Mesothelial cell of epicardium (in vitro differentiated cells): ENCODE results near the gene ROR2. TPM values are rescaled to one million over a fixed set of nuclear protein-coding genes. Genes with fewer than 3 reads are reported as not detected.

Experiments used
- DNase-seq, 2 experiments: peaks; one replicate each; pipeline ENCODE4 v3.0.0; 2021; ENCODE audit warnings: low spot score in 2 of 2; ENCODE audit not compliant: unreplicated experiment in 2 of 2
- H3K27ac Mint-ChIP-seq: 2 replicates; pipeline ENCODE4 v1.8.0; 2021; ENCODE audit warnings: mixed read lengths
- H3K27me3 Mint-ChIP-seq: 2 replicates; pipeline ENCODE4 v1.8.0; 2021; ENCODE audit warnings: low read depth, mixed read lengths
- H3K36me3 Mint-ChIP-seq: 2 replicates; pipeline ENCODE4 v1.8.0; 2021; ENCODE audit warnings: mixed read lengths
- H3K4me1 Mint-ChIP-seq: 2 replicates; pipeline ENCODE4 v1.8.0; 2021; ENCODE audit warnings: mixed read lengths
- H3K4me3 Mint-ChIP-seq: 2 replicates; pipeline ENCODE4 v1.8.0; 2021; ENCODE audit warnings: mild to moderate bottlenecking, moderate library complexity, mixed read lengths
- H3K9me3 Mint-ChIP-seq: 2 replicates; pipeline ENCODE4 v1.8.0; 2021; ENCODE audit warnings: mixed read lengths
- CTCF ChIP-seq: fragments of 200-600 bp; sonication (generic); IDR thresholded peaks from one replicate; pipeline ENCODE4 v1.5.0; 2021; ENCODE audit warnings: antibody characterized with exemption; ENCODE audit not compliant: unreplicated experiment
- total RNA-seq: library from RNA; stranded (reverse); gene quantifications from 3 replicates; pipeline ENCODE4 v1.2.1, GENCODE V29; 2021

ROR2 gene
- total RNA-seq, 1 donor from 2014 or later, result 41.0 TPM

GRCh38 chr9:91837981-91838731 lies 111.9 kb downstream of the ROR2 start:
- H3K4me3 Mint-ChIP-seq, result peak overlapping the region; percentile 11

GRCh38 chr9:91836515-91836914 lies 113.5 kb downstream of the ROR2 start:
- Mint-ChIP-seq H3K27ac (peak overlapping the region; percentile 79), H3K36me3 (no peaks in the 10 kb centered on the region), H3K4me3 (no peak overlapping the region), H3K27me3 (no peaks in the 10 kb centered on the region), H3K4me1 (peaks cover 72% of the 10 kb centered on the region), H3K9me3 (no peaks in the 10 kb centered on the region)
- DNase-seq, result no peak
- TF ChIP-seq CTCF, result no peak

More at GRCh38 chr9:91837981-91838731, 111.9 kb downstream of the ROR2 start:
- Mint-ChIP-seq H3K27ac (peak overlapping the region; percentile 96), H3K27me3 (no peaks in the 10 kb centered on the region), H3K36me3 (no peaks in the 10 kb centered on the region), H3K9me3 (no peaks in the 10 kb centered on the region), H3K4me1 (peaks cover 88% of the 10 kb centered on the region)
- DNase-seq, result peak in 1 of 2 experiments; percentile 65
- no peak for TF ChIP-seq CTCF

GRCh38 chr9:91835632-91836031 lies 114.4 kb downstream of the ROR2 start:
- H3K4me3 Mint-ChIP-seq, result no peak overlapping the region
- peak overlapping the region; percentile 88 for H3K27ac Mint-ChIP-seq
- peaks cover 67% of the 10 kb centered on the region for H3K4me1 Mint-ChIP-seq
- H3K36me3 Mint-ChIP-seq, result no peaks in the 10 kb centered on the region
- TF ChIP-seq CTCF, result no peak
- H3K9me3 Mint-ChIP-seq, result no peaks in the 10 kb centered on the region
- no peaks in the 10 kb centered on the region for H3K27me3 Mint-ChIP-seq
- no peak for DNase-seq

GRCh38 chr9:91835216-91835615 lies 114.8 kb downstream of the ROR2 start:
- Mint-ChIP-seq H3K27me3 (no peaks in the 10 kb centered on the region), H3K4me1 (peaks cover 65% of the 10 kb centered on the region), H3K36me3 (no peaks in the 10 kb centered on the region), H3K27ac (peak overlapping the region; percentile 88), H3K4me3 (no peak overlapping the region), H3K9me3 (no peaks in the 10 kb centered on the region)
- no peak for DNase-seq
- no peak for TF ChIP-seq CTCF

GRCh38 chr9:91834740-91835139 lies 115.3 kb downstream of the ROR2 start:
- Mint-ChIP-seq H3K9me3 (no peaks in the 10 kb centered on the region), H3K36me3 (no peaks in the 10 kb centered on the region), H3K27me3 (no peaks in the 10 kb centered on the region), H3K27ac (peak overlapping the region; percentile 31), H3K4me1 (peaks cover 68% of the 10 kb centered on the region), H3K4me3 (no peak overlapping the region)
- no peak for DNase-seq
- TF ChIP-seq CTCF, result no peak

GRCh38 chr9:91833878-91834255 lies 116.2 kb downstream of the ROR2 start:
- peak overlapping the region; percentile 71 for H3K27ac Mint-ChIP-seq
- TF ChIP-seq CTCF, result no peak
- H3K27me3 Mint-ChIP-seq, result no peaks in the 10 kb centered on the region
- no peaks in the 10 kb centered on the region for H3K36me3 Mint-ChIP-seq
- H3K9me3 Mint-ChIP-seq, result no peaks in the 10 kb centered on the region
- peaks cover 67% of the 10 kb centered on the region for H3K4me1 Mint-ChIP-seq
- DNase-seq, result no peak
- no peak overlapping the region for H3K4me3 Mint-ChIP-seq
